ENCODE measurements around the gene TUBGCP2.

- TF ChIP-seq CTCF (IDR thresholded peaks at IDR 0.05) (no peak), EZH2phosphoT487 (IDR thresholded peaks at IDR 0.05) (no peak), EZH2 (IDR thresholded peaks at IDR 0.05) (no peak)
Measured at GRCh38 chr10:133276100-133276434, 32.6 kb downstream of the TUBGCP2 start.

Data from neural progenitor cell (in vitro differentiated cells).